Activated CD4-positive, CD25-positive, alpha-beta regulatory T cell treated with anti-CD3 and anti-CD28 coated beads, Interleukin-2, amount 50 U/mL, for 24 hours (primary cell): Measurements from ENCODE around the gene LAMA5.

Experiments
- ATAC-seq, 2 donors: fragments of 150-1000 bp; cut with Tn5 transposase; one replicate each; pipeline ENCODE4 v1.10.0; 2021; ENCODE audit warnings: mild to moderate bottlenecking in 1 of 2, moderate library complexity in 1 of 2

Gene LAMA5

GRCh38 chr20:62359491-62360121, 7.5 kb downstream of the LAMA5 start:
- no peak for ATAC-seq

- no peak for ATAC-seq
Observed at GRCh38 chr20:62359043-62359490, 8.0 kb downstream of the LAMA5 start.

GRCh38 chr20:62358171-62359042, 8.7 kb downstream of the LAMA5 start:
- no peak for ATAC-seq

- no peak for ATAC-seq
Observed at GRCh38 chr20:62357681-62358080, 9.4 kb downstream of the LAMA5 start.

- no peak for ATAC-seq
Observed at GRCh38 chr20:62357187-62357667, 9.9 kb downstream of the LAMA5 start.

- ATAC-seq: no peak
Observed at GRCh38 chr20:62356589-62357186, 10.4 kb downstream of the LAMA5 start.

- no peak for ATAC-seq
Observed at GRCh38 chr20:62355878-62356588, 11.1 kb downstream of the LAMA5 start.

GRCh38 chr20:62355516-62355877, 11.6 kb downstream of the LAMA5 start:
- no peak for ATAC-seq

- no peak for ATAC-seq
Observed at GRCh38 chr20:62354811-62355341, 12.2 kb downstream of the LAMA5 start.

- ATAC-seq: no peak
Observed at GRCh38 chr20:62354031-62354808, 12.9 kb downstream of the LAMA5 start.

GRCh38 chr20:62353289-62354030, 13.7 kb downstream of the LAMA5 start:
- ATAC-seq: no peak

- no peak for ATAC-seq
Observed at GRCh38 chr20:62352402-62353288, 14.5 kb downstream of the LAMA5 start.

- no peak for ATAC-seq
Observed at GRCh38 chr20:62351469-62352401, 15.4 kb downstream of the LAMA5 start.

- no peak for ATAC-seq
Observed at GRCh38 chr20:62350629-62351422, 16.3 kb downstream of the LAMA5 start.

GRCh38 chr20:62350098-62350628, 16.9 kb downstream of the LAMA5 start:
- ATAC-seq: no peak

GRCh38 chr20:62349556-62350097, 17.5 kb downstream of the LAMA5 start:
- ATAC-seq: no peak

GRCh38 chr20:62348604-62349003, 18.5 kb downstream of the LAMA5 start:
- no peak for ATAC-seq
